ENCODE data around the gene KEAP1.

Gene KEAP1

DNA sequence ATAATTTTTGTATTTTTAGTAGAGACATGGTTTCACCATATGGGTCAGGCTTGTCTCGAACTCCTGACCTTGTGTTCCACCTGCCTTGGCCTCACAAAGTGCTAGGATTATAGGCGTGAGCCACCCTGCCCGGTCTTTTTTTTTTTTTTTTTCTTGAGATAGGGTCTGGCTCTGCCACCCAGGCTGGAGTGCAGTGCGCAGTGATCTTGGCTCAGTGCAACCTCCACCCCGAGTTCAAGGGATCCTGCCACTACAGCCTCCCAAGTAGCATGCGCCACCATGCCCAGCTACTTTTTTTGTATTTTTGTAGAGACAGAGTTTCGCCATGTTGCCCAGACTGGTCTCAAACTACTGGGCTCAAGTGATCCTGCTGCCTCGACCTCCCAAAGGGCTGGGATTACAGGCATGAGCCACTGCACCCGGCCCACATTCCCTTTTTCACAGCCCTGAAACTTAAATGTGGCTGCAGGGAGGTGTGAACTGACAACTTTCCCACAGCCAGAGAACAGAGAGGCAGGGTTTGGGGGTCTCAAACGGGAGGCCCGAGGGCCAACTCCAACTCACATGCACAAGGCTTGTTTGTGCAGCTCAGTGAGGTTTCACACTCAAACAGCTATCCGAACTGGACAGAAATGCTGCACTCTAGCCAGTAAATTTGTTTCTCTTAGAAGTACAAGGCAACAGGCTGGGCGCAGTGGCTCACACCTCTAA lies 18.5 kb upstream of the KEAP1 start:
- ATAC-seq: no peak

- ATAC-seq: no peak
Observed at GRCh38 chr19:10520652-10521318, 17.6 kb upstream of the KEAP1 start.

DNA sequence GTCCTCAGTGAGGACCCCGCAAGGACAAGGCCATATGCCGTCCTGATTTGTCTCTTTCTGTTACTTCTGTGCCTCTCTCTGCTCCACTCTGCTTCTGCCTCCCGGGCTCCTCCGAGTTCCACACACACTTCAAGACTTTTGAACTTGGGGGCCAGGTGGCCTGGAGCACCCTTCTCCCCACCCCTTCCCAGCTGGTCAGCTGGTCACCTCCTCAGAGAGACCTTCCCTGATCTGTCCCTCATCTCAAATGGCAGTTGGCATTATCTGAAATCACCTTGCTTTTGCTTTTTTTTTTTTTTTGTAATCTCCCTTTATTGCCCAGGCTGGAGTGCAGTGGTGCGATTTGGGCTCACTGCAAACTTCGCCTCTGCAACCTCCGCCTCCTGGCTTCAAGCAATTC lies 16.3 kb upstream of the KEAP1 start:
- no peak for ATAC-seq

DNA sequence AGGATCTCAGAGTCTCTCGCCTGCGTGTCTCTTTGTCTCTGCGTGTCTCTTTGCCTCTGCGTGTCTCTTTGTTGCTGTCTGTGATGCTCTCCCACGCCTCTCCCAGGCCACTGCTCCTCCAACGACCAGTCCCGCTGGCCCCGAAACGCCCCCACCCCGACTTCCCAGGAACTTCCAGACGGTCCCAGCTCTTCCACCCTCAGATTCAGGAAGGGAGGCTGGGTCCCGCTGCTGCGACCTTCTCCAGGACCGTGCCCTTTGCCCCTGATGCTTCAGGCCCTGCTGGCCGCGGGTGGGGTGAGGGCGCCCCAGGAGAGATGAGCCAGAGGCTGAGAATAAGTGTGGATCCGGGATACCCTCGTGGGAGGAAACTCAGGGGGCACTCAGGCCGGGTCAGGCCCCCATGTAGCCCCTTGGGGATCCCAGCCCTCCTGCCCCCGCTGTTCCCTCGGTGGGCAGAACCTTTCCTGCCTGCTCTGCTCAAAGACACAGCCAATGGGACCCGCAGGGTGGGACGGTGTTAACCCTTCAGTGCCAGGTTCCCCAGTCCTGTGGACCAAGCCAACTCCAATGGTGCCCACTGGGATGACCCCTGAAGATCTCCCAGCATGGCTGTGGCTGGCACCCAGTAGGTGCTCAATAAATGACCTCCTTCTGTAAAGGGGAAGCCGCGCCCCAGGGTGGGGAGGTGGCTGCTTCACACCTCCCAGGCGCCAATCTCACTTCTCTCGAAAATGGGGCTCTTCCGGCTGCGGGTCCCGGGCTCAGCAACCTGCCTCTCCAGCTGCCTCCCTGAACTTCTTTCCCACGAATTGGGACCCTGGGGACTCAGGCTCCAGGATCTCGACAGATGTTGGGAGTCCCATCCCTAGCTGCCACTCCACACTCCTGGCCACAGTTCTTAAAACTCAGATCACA lies 15.5 kb upstream of the KEAP1 start:
- ATAC-seq: no peak

DNA sequence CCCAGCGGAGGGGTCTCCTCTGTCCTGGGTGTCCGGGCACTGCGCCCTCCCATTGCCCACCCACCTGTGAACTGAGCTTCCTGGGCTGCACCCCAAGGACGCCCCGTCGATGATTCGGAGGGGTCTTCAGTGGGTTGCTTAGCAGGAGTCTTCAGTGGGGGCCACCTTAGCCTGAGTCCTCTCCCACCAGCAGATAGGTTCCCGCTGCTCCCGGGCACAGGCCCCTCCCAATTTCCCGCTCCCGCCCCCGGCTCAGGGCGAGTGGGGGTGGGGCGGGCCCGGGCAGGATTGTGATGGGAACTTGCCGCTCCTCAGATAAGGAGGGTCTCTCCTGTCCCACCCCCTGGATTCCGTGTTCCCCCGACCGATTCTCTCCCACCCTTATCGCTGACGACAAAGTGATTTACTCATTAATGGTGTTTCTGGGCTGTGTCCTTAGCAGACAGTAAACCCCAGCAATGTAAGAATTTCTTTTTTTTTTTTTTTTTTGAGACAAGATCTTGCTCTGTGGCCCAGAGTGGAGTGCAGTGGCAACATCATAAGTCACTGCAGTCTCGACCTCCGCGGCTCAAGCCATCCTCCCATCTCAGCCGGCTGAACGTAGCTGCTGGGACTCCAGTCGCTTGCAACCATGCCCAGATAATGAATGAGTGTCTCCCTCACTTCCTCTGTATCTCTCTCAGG lies 14.7 kb upstream of the KEAP1 start:
- ATAC-seq: peak; percentile 33 to 41

GRCh38 chr19:10517361-10517759 lies 14.2 kb upstream of the KEAP1 start, which contains the start of gene S1PR5:
TSS of gene S1PR5 (minus strand) at chr19:10517447. CDS start at chr19:10515011, 2,436 bp downstream.
- ATAC-seq: no peak

- no peak for ATAC-seq
Observed at GRCh38 chr19:10516671-10517286, 13.6 kb upstream of the KEAP1 start.

- no peak for ATAC-seq
Observed at GRCh38 chr19:10516064-10516385, 12.9 kb upstream of the KEAP1 start.

DNA sequence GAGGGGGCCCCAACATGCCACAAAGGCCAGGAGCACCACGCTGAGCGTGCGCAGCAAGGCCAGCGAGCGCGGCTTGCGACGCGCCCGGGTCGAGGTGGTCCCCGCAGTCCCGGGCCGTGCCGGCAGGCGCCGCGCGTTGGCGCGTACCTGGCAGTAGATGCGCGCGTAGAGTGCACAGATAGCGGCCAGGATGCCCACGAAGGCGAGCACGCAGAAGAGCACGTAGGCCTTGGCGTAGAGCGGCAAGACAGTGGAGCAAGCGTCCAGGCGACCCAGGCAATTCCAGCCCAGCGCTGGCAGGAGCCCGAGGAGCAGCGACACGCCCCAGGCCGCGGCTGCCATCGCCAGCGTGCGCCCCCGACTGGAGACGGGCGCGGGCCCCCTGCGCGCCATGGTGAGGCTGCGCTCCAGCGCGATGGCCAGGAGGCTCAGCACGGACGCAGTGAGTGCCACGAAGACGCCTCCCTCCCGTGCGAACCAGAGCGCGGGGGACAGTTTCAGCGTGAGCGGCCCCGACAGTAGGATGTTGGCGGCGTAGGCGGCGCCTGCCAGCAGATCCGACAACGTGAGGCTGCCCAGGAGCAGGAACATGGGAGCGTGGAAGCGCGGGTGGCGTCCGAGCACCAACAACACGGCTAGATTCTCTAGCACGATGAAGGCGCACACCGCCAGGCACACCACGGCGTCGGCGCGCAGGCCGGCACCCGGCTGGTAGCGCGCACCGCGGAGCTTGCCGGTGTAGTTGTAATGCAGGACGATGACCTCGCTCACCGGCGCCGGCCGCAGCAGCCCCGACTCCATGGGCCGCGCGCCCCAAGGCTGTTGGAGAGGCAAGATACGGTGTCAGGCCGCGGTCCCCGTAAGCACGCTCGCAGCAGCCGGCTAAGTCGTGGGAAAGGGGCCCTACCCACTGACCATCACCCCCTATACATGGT lies 11.3 kb upstream of the KEAP1 start:
- peak; percentile 49 to 60 for ATAC-seq

DNA sequence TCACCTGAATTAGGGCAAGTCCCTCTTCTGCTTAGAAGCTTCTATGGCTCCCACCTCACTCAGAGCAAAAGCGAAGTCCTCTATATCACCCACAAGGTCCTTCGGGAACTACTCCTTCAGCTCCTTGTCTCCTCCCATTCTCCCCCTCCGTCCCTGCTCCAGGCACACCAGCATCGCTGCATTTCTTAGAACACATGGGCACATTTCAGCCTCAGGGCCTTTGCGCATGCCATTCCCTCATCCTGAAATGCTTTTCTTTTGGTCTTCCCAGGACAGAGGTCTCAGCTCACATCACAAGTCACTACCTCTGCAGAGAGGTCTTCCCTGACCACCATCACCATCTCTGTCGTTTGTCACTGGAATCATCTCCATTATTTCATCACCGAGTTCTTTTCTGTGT lies 10.1 kb upstream of the KEAP1 start:
- ATAC-seq: no peak

- ATAC-seq: no peak
Observed at GRCh38 chr19:10510301-10510802, 7.2 kb upstream of the KEAP1 start.

GRCh38 chr19:10508707-10509106 lies 5.6 kb upstream of the KEAP1 start:
- peak; percentile 49 to 52 for ATAC-seq

GRCh38 chr19:10508036-10508435 lies 4.9 kb upstream of the KEAP1 start:
- no peak for ATAC-seq

DNA sequence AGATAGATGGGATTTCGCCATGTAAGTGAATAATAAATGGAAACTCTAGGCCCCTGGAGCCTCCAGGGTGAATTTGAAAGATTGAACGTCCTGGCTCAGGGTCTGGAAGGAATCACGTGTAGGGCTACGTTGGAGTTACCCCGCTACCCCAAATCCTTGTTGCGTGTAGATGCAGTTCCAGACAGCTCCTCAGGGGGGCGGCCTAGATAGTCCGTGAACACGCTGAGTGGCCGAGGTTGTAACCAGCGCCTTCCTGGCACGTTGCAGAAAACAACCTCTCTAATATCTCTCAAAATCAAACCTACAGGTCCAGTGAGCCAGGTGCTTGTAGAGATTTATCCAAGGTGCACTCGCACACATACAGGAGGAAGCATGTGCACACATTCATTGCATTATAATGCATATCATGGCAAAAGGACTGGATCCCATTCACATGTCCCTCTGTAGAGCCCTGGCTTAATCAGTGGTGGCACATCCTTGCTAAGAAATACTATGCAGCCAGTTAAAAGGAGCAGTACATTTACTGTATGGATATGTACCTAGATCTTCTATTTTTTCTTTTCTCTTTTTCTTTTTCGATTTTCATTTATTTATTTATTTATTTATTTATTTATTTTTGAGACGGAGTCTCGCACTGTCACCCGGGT lies 2.5 kb upstream of the KEAP1 start:
- peak in 1 of 2 donors; percentile 6 for ATAC-seq

GRCh38 chr19:10502524-10503001 lies 593 bp downstream of the KEAP1 start:
- peak; percentile 95 to 96 for ATAC-seq

- peak; percentile 15 to 19 for ATAC-seq
Observed at GRCh38 chr19:10501971-10502523, 1.1 kb downstream of the KEAP1 start.

GRCh38 chr19:10500247-10500592 lies 2.9 kb downstream of the KEAP1 start:
- ATAC-seq: no peak

DNA sequence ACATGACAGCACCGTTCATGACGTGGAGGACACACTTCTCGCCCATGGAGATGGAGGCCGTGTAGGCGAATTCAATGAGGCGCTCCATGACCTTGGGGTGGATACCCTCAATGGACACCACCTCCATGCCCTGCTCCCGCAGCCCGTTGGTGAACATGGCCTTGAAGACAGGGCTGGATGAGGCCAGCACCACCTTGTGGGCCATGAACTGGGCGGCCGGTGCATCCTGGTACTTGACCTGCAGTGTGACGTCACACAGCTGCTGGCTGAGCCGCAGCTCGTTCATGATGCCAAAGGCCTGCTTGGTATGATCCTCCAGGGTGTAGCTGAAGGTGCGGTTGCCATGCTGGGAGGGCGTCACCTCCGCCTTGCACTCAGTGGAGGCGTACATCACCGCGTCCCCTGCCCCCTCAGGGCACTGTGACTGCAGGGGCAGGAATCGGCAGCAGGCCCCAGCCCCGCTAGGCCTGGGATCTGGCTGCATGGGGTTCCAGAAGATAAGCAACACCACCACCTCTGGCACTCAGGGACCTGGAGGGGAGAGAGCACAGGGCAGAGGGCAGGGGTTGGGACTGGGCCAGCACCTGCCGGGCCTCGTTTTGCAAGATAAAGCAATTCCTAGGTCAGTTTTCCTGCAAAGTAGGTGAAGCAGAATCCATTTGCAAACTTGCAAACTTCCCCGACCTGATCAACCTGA lies 3.5 kb downstream of the KEAP1 start:
- no peak for ATAC-seq

GRCh38 chr19:10497371-10497770 lies 5.8 kb downstream of the KEAP1 start:
- ATAC-seq: no peak

Measured in activated CD4-positive, CD25-positive, alpha-beta regulatory T cell treated with anti-CD3 and anti-CD28 coated beads, Interleukin-2, amount 50 U/mL, for 24 hours (primary cell).